B cell (primary cell): ENCODE data around the gene IMP3. TPM values are rescaled to one million over a fixed set of nuclear protein-coding genes. Genes with fewer than 3 reads are reported as not detected.
A peak's percentile ranks its signal among the peaks of the same experiment; 100 is the strongest.

Experiments used
- ATAC-seq: fragments of 200-7000 bp; cut with Tn5 transposase; one replicate; pipeline ENCODE4 v1.10.0; 2021; ENCODE audit warnings: low read depth, mild to moderate bottlenecking, moderate number of reproducible peaks, moderate library complexity
- CTCF ChIA-PET: fragments of 350-600 bp; sonication (Branson Sonifier 250); formaldehyde crosslinking; loops from one replicate; lab custom pipeline; 2021; ENCODE audit warnings: antibody characterized with exemption, inconsistent platforms; lab: Charles Lee
- POLR2A ChIA-PET: fragments of 350-600 bp; sonication (Branson Sonifier 250); formaldehyde crosslinking; loops from one replicate; lab custom pipeline; 2021; ENCODE audit warnings: antibody characterized with exemption; lab: Charles Lee
- DNase-seq: peaks from one replicate; pipeline ENCODE4 v3.0.0; 2013
- H2AFZ ChIP-seq: 2 replicates; pipeline ENCODE4 v1.6.1; 2012; ENCODE audit warnings: mild to moderate bottlenecking, low read depth, low read length; ENCODE audit not compliant: insufficient read depth, poor library complexity, severe bottlenecking
- H3K27ac ChIP-seq, 2 donors: 1 replicate in 1 of 2; 2 replicates in 1 of 2; pipeline ENCODE4 v1.5.1; 2012 to 2013; ENCODE audit warnings: low read length in 2 of 2, mild to moderate bottlenecking in 2 of 2, moderate library complexity in 1 of 2
- H3K27me3 ChIP-seq, 4 experiments: fragments of 200-600 bp in 1 of 4; sonication (generic) in 1 of 4; replicated peaks in 1 of 4; 1 replicate in 2 of 4; 2 replicates in 2 of 4; pipeline versions ENCODE4 v1.6.1 to v1.7.0; 2013 to 2016; ENCODE audit warnings: low read length in 3 of 4, mild to moderate bottlenecking in 2 of 4, mixed read lengths in 1 of 4, moderate library complexity in 1 of 4; ENCODE audit not compliant: insufficient read depth in 4 of 4, control insufficient read depth in 3 of 4; ENCODE audit errors: control extremely low read depth in 1 of 4
- H3K36me3 ChIP-seq, 2 experiments: replicated peaks in 1 of 2; 1 replicate in 1 of 2; 2 replicates in 1 of 2; pipeline versions ENCODE4 v1.6.1 to v1.7.1; 2013; ENCODE audit warnings: low read length in 1 of 2; ENCODE audit not compliant: insufficient read depth in 2 of 2, control insufficient read depth in 1 of 2; ENCODE audit errors: control extremely low read depth in 1 of 2, extremely low read depth in 1 of 2
- H3K4me1 ChIP-seq, 2 donors: fragments of 200-600 bp in 1 of 2; sonication (generic) in 1 of 2; 1 replicate in 1 of 2; 2 replicates in 1 of 2; pipeline versions ENCODE4 v1.5.1 to v1.6.1; 2013 to 2017; ENCODE audit warnings: low read length in 2 of 2; ENCODE audit not compliant: control insufficient read depth in 2 of 2, insufficient read depth in 2 of 2
- H3K4me2 ChIP-seq: replicated peaks from 2 replicates; pipeline ENCODE3; 2012; ENCODE audit warnings: mild to moderate bottlenecking, low read depth, low read length; ENCODE audit not compliant: poor library complexity, severe bottlenecking
- H3K4me3 ChIP-seq, 5 experiments: fragments of 200-600 bp in 1 of 5; sonication (generic) in 1 of 5; 1 replicate in 3 of 5; 2 replicates in 2 of 5; pipeline versions ENCODE4 v1.5.1 to v1.7.0; 2011 to 2016; ENCODE audit warnings: low read length in 4 of 5, mild to moderate bottlenecking in 4 of 5, low read depth in 2 of 5, control low read depth in 1 of 5, moderate library complexity in 1 of 5; ENCODE audit not compliant: insufficient read depth in 1 of 5; ENCODE audit errors: control extremely low read depth in 1 of 5, extremely low read depth in 1 of 5
- H3K79me2 ChIP-seq: fragments of 200-600 bp; sonication (generic); one replicate; pipeline ENCODE4 v1.6.0; 2016; ENCODE audit warnings: low read length; ENCODE audit not compliant: control insufficient read depth, insufficient read depth
- H3K9ac ChIP-seq: fragments of 200-600 bp; sonication (generic); 2 replicates; pipeline ENCODE4 v1.6.1; 2017; ENCODE audit warnings: mild to moderate bottlenecking, low read length, moderate library complexity
- H3K9me3 ChIP-seq, 3 donors: one replicate each; pipeline versions ENCODE4 v1.6.1 to v1.7.1; 2013; ENCODE audit warnings: low read length in 2 of 3; ENCODE audit not compliant: control insufficient read depth in 2 of 3, insufficient read depth in 1 of 3; ENCODE audit errors: control extremely low read depth in 1 of 3
- H4K20me1 ChIP-seq: 2 replicates; pipeline ENCODE4 v1.6.0; 2012; ENCODE audit warnings: mild to moderate bottlenecking, low read length; ENCODE audit not compliant: insufficient read depth, control insufficient read depth, poor library complexity, severe bottlenecking
- H3K27ac Mint-ChIP-seq: one replicate; pipeline ENCODE4 v1.8.0; 2021; ENCODE audit warnings: mixed read lengths
- H3K27me3 Mint-ChIP-seq: one replicate; pipeline ENCODE4 v1.8.0; 2021; ENCODE audit warnings: mixed read lengths
- H3K4me1 Mint-ChIP-seq: one replicate; pipeline ENCODE4 v1.8.0; 2021; ENCODE audit warnings: mixed read lengths
- H3K4me3 Mint-ChIP-seq: one replicate; pipeline ENCODE4 v1.8.0; 2021; ENCODE audit warnings: mixed read lengths
- H3K9me3 Mint-ChIP-seq: one replicate; pipeline ENCODE4 v1.8.0; 2022; ENCODE audit warnings: mixed read lengths; ENCODE audit not compliant: insufficient read depth
- CTCF ChIP-seq: fragments of 200-600 bp; IDR thresholded peaks from one replicate; pipeline ENCODE4 v1.8.0; 2022; ENCODE audit warnings: antibody characterized with exemption, mild to moderate bottlenecking
- EZH2 ChIP-seq: IDR thresholded peaks from 2 replicates; pipeline ENCODE4 v1.6.1; 2012; ENCODE audit warnings: borderline replicate concordance, low read depth, mild to moderate bottlenecking, moderate library complexity, low read length; ENCODE audit not compliant: insufficient read depth, poor library complexity, severe bottlenecking
- WGBS: methylation state at CpG from one replicate; pipeline ENCODE4 v1.1.5; 2013; ENCODE audit warnings: missing lambda C conversion rate; ENCODE audit not compliant: insufficient coverage; 5-methylcytosine and 5-hydroxymethylcytosine counted together
- intact Hi-C: fragments of 100-400 bp; cut with micrococcal nuclease; formaldehyde crosslinking; loops from one replicate; pipeline ENCODE4 v1.10.0; 2022
- polyA plus RNA-seq: library from polyadenylated mRNA; depleted of rRNA; stranded (reverse); fragments of >200 nt; gene quantifications from 2 replicates; pipeline ENCODE4 v1.2.3, GENCODE V29; 2012
- total RNA-seq, 2 donors: library from RNA; stranded (reverse); fragments of 120-200 nt in 1 of 2; gene quantifications; 1 replicate in 1 of 2; 2 replicates in 1 of 2; pipeline versions ENCODE4 v1.2.3 to v1.2.4, GENCODE V29; 2013 to 2022

IMP3 gene
- total and polyA plus RNA-seq, 2 donors (not counting 1 experiment from before 2014, with no cell fraction given): 60.8 to 85.1 TPM

GRCh38 chr15:75646944-75647364, 6.9 kb upstream of the IMP3 start:
- Histone ChIP-seq H3K27me3 (peaks cover 0 to 28% (median 13%) of the 10 kb centered on the region in 4 experiments), H3K9me3 (peaks cover 0 to 4% (median 0%) of the 10 kb centered on the region in 3 donors), H3K4me1 (peaks cover 15 to 17% of the 10 kb centered on the region in 2 donors), H3K36me3 (no peaks in the 10 kb centered on the region), H3K4me2 (peak overlapping the region; percentile 100), H2AFZ (peak overlapping the region; percentile 87), H3K79me2 (no peaks in the 10 kb centered on the region), H4K20me1 (no peaks in the 10 kb centered on the region), H3K4me3 (peak overlapping the region in 4 of 5 experiments; percentile 61 to 76 (median 68)), H3K9ac (peak overlapping the region; percentile 77), H3K27ac (no peak overlapping the region)
- peaks cover 15% of the 10 kb centered on the region for H3K4me1 Mint-ChIP-seq
- no peak overlapping the region for H3K27ac Mint-ChIP-seq
- POLR2A ChIA-PET: interaction anchor here (0.6 to 1.3 kb wide), 3 partner anchors 193 to 279 kb away, joined by 4 to 7 read pairs (median 4); partner anchors contain the start of gene MAN2C1
- no peaks in the 10 kb centered on the region for H3K9me3 Mint-ChIP-seq
- intact Hi-C loops: loop anchor here (10.0 kb wide), 1 partner anchor 622 kb away; the partner anchor contains the start of gene PPCDC
- peaks cover 14% of the 10 kb centered on the region for H3K27me3 Mint-ChIP-seq
- CTCF ChIA-PET: interaction anchor here (0.9 to 1.6 kb wide), 8 partner anchors 8 to 279 kb away, joined by 3 to 8 read pairs (median 4); partner anchors contain the start of genes MAN2C1 and SNUPN
- WGBS: 7% methylated on average over 24 of the region's 26 CpGs
- no peak for TF ChIP-seq EZH2
- no peak for TF ChIP-seq CTCF
- H3K4me3 Mint-ChIP-seq: peak overlapping the region; percentile 89
- DNase-seq (peak; percentile 46), ATAC-seq (no peak)
